ENCODE data around the gene KRTAP10-3. TPM values are rescaled to one million over a fixed set of nuclear protein-coding genes. Genes with fewer than 3 reads are reported as not detected.
"Not testable (repeated sequence)": the region's sequence is repeated elsewhere in the genome, so short reads cannot be mapped to it uniquely, and the experiment has no call there.

Gene KRTAP10-3
- total RNA-seq, 1 experiment from 2014 or later: not detected

DNA sequence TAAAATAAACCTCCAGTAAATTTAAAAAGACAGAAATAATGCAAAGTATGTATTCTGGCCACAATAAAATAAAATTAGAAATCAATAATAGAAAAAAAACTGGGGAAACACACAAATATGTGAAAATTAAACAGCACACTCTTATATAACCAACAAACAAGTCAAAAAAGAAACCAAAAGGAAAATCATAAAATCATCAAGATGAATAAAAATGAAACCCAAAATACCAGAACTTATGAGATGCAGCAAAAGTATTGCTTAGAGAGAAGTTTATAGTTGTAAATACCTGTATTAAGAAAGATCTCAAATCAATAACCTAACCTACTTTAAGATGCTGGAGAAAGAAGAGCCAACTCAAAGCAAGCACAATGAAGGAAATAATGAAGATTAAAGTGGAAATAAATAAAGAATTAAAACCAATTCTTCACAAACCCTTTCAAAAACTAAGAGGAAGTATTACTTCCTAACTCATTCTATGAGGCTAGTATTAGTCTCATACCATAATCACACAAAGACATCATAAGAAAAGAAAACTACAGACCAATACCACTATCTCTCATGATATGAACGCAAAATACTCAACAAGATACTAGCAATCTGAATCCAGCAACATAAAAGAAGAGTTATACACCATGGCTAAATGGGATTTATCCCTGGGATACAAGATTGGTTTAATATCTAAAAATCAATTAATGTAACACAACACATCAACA is 6.4 kb upstream of the KRTAP10-3 start:
- no peaks in the 10 kb centered on the region for H3K36me3 ChIP-seq (ENCODE audit: control insufficient read depth, insufficient read depth, low read length)
- in situ Hi-C loops (cut with HindIII; ENCODE audit: low pct_unique_long_range_greater_than_20kb, low sequenced_read_pairs): no loop called here
- BruUV-seq (replicated peaks): no TSS peak
- no peak overlapping the region for H3K27ac ChIP-seq (ENCODE audit: low read length)
- ChIA-PET POLR2A (no interaction called here), CTCF (no interaction called here)
- ATAC-seq (no peak), DNase-seq (ENCODE audit: low read depth, low spot score) (no peak)
- TF ChIP-seq, protein P1, sequence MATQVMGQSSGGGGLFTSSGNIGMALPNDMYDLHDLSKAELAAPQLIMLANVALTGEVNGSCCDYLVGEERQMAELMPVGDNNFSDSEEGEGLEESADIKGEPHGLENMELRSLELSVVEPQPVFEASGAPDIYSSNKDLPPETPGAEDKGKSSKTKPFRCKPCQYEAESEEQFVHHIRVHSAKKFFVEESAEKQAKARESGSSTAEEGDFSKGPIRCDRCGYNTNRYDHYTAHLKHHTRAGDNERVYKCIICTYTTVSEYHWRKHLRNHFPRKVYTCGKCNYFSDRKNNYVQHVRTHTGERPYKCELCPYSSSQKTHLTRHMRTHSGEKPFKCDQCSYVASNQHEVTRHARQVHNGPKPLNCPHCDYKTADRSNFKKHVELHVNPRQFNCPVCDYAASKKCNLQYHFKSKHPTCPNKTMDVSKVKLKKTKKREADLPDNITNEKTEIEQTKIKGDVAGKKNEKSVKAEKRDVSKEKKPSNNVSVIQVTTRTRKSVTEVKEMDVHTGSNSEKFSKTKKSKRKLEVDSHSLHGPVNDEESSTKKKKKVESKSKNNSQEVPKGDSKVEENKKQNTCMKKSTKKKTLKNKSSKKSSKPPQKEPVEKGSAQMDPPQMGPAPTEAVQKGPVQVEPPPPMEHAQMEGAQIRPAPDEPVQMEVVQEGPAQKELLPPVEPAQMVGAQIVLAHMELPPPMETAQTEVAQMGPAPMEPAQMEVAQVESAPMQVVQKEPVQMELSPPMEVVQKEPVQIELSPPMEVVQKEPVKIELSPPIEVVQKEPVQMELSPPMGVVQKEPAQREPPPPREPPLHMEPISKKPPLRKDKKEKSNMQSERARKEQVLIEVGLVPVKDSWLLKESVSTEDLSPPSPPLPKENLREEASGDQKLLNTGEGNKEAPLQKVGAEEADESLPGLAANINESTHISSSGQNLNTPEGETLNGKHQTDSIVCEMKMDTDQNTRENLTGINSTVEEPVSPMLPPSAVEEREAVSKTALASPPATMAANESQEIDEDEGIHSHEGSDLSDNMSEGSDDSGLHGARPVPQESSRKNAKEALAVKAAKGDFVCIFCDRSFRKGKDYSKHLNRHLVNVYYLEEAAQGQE (IDR thresholded peaks at IDR 0.05; ENCODE audit: insufficient read depth in 1 of 2, low read depth in 2 of 2, low read length in 1 of 2): no peak
- TF ChIP-seq POLR2AphosphoS5 (IDR thresholded peaks at IDR 0.05; ENCODE audit: low read depth, low read length) (no peak), SIN3A (IDR thresholded peaks at IDR 0.05; ENCODE audit: borderline replicate concordance, insufficient read depth, low read depth, low read length) (no peak), TCF7L2 (IDR thresholded peaks at IDR 0.05; ENCODE audit: low read depth, low read length) (no peak)
- TF ChIP-seq, protein P2, sequence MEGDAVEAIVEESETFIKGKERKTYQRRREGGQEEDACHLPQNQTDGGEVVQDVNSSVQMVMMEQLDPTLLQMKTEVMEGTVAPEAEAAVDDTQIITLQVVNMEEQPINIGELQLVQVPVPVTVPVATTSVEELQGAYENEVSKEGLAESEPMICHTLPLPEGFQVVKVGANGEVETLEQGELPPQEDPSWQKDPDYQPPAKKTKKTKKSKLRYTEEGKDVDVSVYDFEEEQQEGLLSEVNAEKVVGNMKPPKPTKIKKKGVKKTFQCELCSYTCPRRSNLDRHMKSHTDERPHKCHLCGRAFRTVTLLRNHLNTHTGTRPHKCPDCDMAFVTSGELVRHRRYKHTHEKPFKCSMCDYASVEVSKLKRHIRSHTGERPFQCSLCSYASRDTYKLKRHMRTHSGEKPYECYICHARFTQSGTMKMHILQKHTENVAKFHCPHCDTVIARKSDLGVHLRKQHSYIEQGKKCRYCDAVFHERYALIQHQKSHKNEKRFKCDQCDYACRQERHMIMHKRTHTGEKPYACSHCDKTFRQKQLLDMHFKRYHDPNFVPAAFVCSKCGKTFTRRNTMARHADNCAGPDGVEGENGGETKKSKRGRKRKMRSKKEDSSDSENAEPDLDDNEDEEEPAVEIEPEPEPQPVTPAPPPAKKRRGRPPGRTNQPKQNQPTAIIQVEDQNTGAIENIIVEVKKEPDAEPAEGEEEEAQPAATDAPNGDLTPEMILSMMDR (IDR thresholded peaks at IDR 0.05): no peak
- H3K4me3 ChIP-seq (ENCODE audit: low read depth in 2 of 2, low read length in 2 of 2): no peak overlapping the region
- intact Hi-C loops (cut with micrococcal nuclease; ENCODE audit: unreplicated experiment): no loop called here
- H3K27me3 ChIP-seq (ENCODE audit: control insufficient read depth, insufficient read depth, low read length): no peaks in the 10 kb centered on the region
- H3K9me3 ChIP-seq (ENCODE audit: control insufficient read depth, insufficient read depth, low read depth, low read length): no peaks in the 10 kb centered on the region
- no peaks in the 10 kb centered on the region for H3K4me1 ChIP-seq (ENCODE audit: control insufficient read depth, insufficient read depth, low read length)

DNA sequence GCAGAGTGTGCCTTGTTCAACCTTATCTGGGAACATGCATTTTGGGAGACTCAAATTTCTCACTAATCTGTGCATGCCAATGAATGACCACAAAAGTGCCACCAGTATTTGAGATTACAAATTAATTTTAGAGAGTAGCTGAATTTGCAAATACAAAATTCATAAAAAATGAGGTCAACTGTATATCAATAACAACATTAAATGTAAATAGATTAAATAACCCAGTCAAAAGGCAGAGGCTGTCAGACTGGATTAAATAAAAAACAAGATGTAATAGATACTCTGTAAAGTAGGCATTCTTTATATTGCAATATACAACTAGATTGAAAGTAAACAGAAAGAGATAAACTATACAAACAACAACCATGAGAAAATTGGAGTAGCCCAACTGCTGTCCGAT is 5.5 kb upstream of the KRTAP10-3 start:
- intact Hi-C loops (cut with micrococcal nuclease; ENCODE audit: unreplicated experiment): no loop called here
- ChIA-PET POLR2A (interaction anchor here (0.6 kb wide), 1 partner anchor 635 kb away, joined by 3 read pairs; no protein-coding TSS in a partner anchor), CTCF (no interaction called here)

DNA sequence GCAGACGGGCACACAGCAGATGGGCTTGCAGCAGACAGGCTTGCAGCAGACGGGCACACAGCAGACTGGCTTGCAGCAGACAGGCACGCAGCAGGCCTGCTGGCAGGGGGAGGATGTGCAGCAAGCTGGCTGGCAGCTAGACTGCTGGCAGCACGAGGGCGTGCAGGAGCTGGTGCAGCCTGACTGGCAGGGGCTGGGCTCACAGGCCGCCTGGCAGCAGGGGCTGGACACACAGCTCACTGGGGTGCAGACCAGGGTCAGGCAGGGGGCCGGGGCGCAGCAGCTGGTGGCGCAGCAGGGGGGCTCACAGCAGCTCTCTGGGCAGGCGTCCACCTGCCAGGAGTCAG is 293 bp downstream of the KRTAP10-3 start:
- POLR2A ChIA-PET; H3K36me3 ChIP-seq (ENCODE audit: control insufficient read depth, insufficient read depth, low read length); ATAC-seq; CTCF ChIA-PET; H3K4me3 ChIP-seq (ENCODE audit: low read depth in 2 of 2, low read length in 2 of 2); intact Hi-C loops (cut with micrococcal nuclease; ENCODE audit: unreplicated experiment); DNase-seq (ENCODE audit: low read depth, low spot score); H3K4me1 ChIP-seq (ENCODE audit: control insufficient read depth, insufficient read depth, low read length); H3K9me3 ChIP-seq (ENCODE audit: control insufficient read depth, insufficient read depth, low read depth, low read length); in situ Hi-C loops (cut with HindIII; ENCODE audit: low pct_unique_long_range_greater_than_20kb, low sequenced_read_pairs); BruUV-seq (replicated peaks); H3K27ac ChIP-seq (ENCODE audit: low read length); H3K27me3 ChIP-seq (ENCODE audit: control insufficient read depth, insufficient read depth, low read length): not testable (repeated sequence)

More for the DNA sequence above, 5.5 kb upstream of the KRTAP10-3 start:
- H3K27me3 ChIP-seq (ENCODE audit: control insufficient read depth, insufficient read depth, low read length): no peaks in the 10 kb centered on the region
- H3K4me3 ChIP-seq (ENCODE audit: low read depth in 2 of 2, low read length in 2 of 2): no peak overlapping the region
- H3K36me3 ChIP-seq (ENCODE audit: control insufficient read depth, insufficient read depth, low read length): no peaks in the 10 kb centered on the region
- TF ChIP-seq SIN3A (IDR thresholded peaks at IDR 0.05; ENCODE audit: borderline replicate concordance, insufficient read depth, low read depth, low read length) (no peak), TCF7L2 (IDR thresholded peaks at IDR 0.05; ENCODE audit: low read depth, low read length) (no peak), POLR2AphosphoS5 (IDR thresholded peaks at IDR 0.05; ENCODE audit: low read depth, low read length) (no peak)
- TF ChIP-seq, protein P2 (IDR thresholded peaks at IDR 0.05): no peak
- TF ChIP-seq, protein P1 (IDR thresholded peaks at IDR 0.05; ENCODE audit: insufficient read depth in 1 of 2, low read depth in 2 of 2, low read length in 1 of 2): no peak
- BruUV-seq (replicated peaks): no TSS peak
- ATAC-seq: no peak
- no peaks in the 10 kb centered on the region for H3K9me3 ChIP-seq (ENCODE audit: control insufficient read depth, insufficient read depth, low read depth, low read length)
- in situ Hi-C loops (cut with HindIII; ENCODE audit: low pct_unique_long_range_greater_than_20kb, low sequenced_read_pairs): no loop called here
- H3K4me1 ChIP-seq (ENCODE audit: control insufficient read depth, insufficient read depth, low read length): no peaks in the 10 kb centered on the region
- no peak for DNase-seq (ENCODE audit: low read depth, low spot score)
- no peak overlapping the region for H3K27ac ChIP-seq (ENCODE audit: low read length)
